OCI-LY3 (cell line): Measurements from ENCODE around the gene FYN.

Experiments
- H2AFZ ChIP-seq: fragments of 200-600, 300-600 bp; shearing (Covaris generic); 2 replicates; pipeline ENCODE4 v1.6.0; 2014; ENCODE audit warnings: antibody characterized with exemption, low read depth, low read length
- H3K27ac ChIP-seq: fragments of 200-600, 300-600 bp; sonication (generic); 2 replicates; pipeline ENCODE4 v1.5.1; 2014; ENCODE audit warnings: mild to moderate bottlenecking, low read length, moderate library complexity, mixed read lengths
- H3K27me3 ChIP-seq: fragments of 200-600, 300-600 bp; sonication (generic); 2 replicates; pipeline ENCODE4 v1.6.1; 2014; ENCODE audit warnings: low read depth, low read length, mixed read lengths
- H3K36me3 ChIP-seq: fragments of 200-600, 300-600 bp; sonication (generic); replicated peaks from 2 replicates; pipeline ENCODE3; 2014; ENCODE audit warnings: low read depth, low read length, mixed read lengths
- H3K4me1 ChIP-seq: fragments of 300-600, 200-600 bp; sonication (generic); 2 replicates; pipeline ENCODE4 v1.6.1; 2014; ENCODE audit warnings: low read length, mixed read lengths
- H3K4me2 ChIP-seq: fragments of 200-600, 300-600 bp; sonication (generic); 2 replicates; pipeline ENCODE4 v1.6.1; 2014; ENCODE audit warnings: low read length, mixed read lengths
- H3K4me3 ChIP-seq: fragments of 300-600, 200-600 bp; sonication (generic); 2 replicates; pipeline ENCODE4 v1.5.1; 2014; ENCODE audit warnings: antibody characterized with exemption, mild to moderate bottlenecking, low read length, moderate library complexity
- H3K79me2 ChIP-seq: fragments of 300-600, 200-600 bp; shearing (Covaris generic); 2 replicates; pipeline ENCODE4 v1.6.1; 2014; ENCODE audit warnings: mild to moderate bottlenecking, low read length, mixed read lengths
- H3K9ac ChIP-seq: fragments of 300-600, 200-600 bp; shearing (Covaris generic); 2 replicates; pipeline ENCODE4 v1.6.0; 2014; ENCODE audit warnings: mild to moderate bottlenecking, low read length, moderate library complexity
- H3K9me3 ChIP-seq: fragments of 200-600, 300-600 bp; shearing (Covaris generic); 2 replicates; pipeline ENCODE4 v1.6.1; 2014; ENCODE audit warnings: low read length, mixed read lengths; ENCODE audit not compliant: insufficient read depth
- H4K20me1 ChIP-seq: fragments of 200-600, 300-600 bp; sonication (generic); 2 replicates; pipeline ENCODE4 v1.6.1; 2016; ENCODE audit warnings: low read length, mixed read lengths; ENCODE audit not compliant: insufficient read depth
- CTCF ChIP-seq: fragments of 200-600, 300-600 bp; sonication (generic); IDR thresholded peaks from 2 replicates; pipeline ENCODE4 v1.5.1; 2014; ENCODE audit warnings: antibody characterized with exemption, low read length, low read depth
- EZH2phosphoT487 ChIP-seq: fragments of 200-600 bp; shearing (Covaris generic); IDR thresholded peaks from 2 replicates; pipeline ENCODE4 v1.6.1; 2018; ENCODE audit warnings: antibody characterized with exemption, mixed run types, low read depth

FYN gene

DNA sequence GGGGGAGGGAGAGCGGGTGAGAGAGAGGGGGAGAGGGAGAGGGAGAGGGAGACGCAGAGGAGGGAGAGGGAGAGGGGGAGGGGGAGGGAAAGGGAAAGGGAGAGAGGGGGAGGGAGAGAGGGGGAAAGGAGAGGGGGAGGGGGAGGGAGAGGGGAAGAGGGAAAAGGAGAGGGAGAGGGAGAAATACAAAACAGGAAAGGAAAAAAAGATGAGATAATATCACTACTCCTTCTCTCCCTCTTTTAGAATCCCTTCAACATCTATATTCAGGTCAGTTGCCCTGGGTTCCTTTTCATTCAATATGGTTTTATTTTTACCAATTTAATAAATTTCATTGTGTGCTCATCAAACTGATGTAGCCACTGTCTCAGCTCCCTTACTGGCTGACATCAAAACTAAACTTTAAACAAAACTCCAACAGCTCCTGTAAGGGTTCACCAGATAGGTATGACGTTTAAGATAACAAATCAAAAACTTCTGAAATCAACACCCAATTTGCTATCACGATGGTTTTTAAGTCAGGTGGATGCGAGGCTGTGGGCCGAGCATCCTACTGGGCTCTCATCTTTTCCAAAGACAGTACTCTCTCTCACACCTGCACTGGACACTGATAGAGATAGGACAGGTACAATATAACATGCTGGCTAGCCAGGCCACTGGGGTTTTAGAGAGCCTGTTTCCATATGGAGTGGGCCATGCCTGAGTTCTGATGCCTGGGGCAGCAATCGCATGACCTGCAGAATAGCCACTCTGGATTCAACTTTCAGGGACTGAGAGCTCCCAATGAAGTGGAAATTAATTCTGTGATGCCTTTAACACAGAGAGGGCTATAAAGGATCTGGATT lies 99.5 kb downstream of the FYN start:
- Histone ChIP-seq H3K9ac (no peak overlapping the region), H3K27me3 (no peaks in the 10 kb centered on the region), H3K4me2 (no peak overlapping the region), H3K27ac (no peak overlapping the region), H3K36me3 (no peaks in the 10 kb centered on the region), H3K9me3 (no peaks in the 10 kb centered on the region), H3K79me2 (no peaks in the 10 kb centered on the region), H3K4me1 (no peaks in the 10 kb centered on the region), H2AFZ (no peak overlapping the region), H3K4me3 (no peak overlapping the region), H4K20me1 (no peaks in the 10 kb centered on the region)
- TF ChIP-seq EZH2phosphoT487 (no peak), CTCF (no peak)

DNA sequence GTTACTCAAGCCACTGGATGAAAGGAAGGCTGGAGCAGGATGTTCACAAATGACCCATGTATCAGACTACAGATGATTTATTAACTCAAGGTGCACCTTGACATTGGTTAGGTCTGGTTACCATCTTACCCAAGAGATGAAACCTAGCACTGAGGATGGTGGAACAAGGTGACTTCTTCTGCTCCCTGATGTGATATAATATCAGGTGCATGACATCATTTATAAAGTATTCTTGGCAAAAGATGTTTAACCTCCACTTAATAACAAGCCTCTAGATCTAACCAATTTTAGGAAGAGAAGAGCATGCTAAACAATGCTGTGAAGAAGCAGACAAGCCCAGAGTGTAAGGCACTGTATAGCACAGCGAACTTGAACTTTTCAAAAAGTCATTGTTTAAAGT lies 100.9 kb downstream of the FYN start:
- H2AFZ ChIP-seq: no peak overlapping the region
- no peaks in the 10 kb centered on the region for H4K20me1 ChIP-seq
- H3K36me3 ChIP-seq: no peaks in the 10 kb centered on the region
- H3K9ac ChIP-seq: no peak overlapping the region
- no peaks in the 10 kb centered on the region for H3K79me2 ChIP-seq
- no peaks in the 10 kb centered on the region for H3K27me3 ChIP-seq
- H3K27ac ChIP-seq: no peak overlapping the region
- H3K4me1 ChIP-seq: peaks cover 8% of the 10 kb centered on the region
- TF ChIP-seq EZH2phosphoT487 (no peak), CTCF (no peak)
- no peaks in the 10 kb centered on the region for H3K9me3 ChIP-seq
- H3K4me2 ChIP-seq: no peak overlapping the region
- H3K4me3 ChIP-seq: no peak overlapping the region

DNA sequence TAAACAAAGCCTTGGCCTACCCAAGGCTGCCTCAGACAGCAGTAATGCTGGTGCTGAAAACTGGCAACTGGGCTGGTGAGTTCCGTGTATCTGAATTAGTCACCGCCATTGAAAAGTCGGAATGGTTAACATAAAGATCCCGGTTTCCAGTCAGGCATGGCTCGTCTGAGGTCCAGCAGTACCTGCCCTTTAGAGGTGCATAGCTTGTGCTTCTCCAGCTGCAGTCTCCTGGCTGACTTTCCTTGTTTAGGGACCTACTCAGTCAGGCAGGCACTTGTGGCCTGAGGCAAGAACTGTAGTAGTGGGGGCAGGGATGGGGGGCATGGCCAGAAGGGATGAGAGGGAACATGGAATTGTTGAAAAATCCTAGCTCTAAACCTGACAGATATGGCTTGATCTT lies 101.6 kb downstream of the FYN start:
- H3K36me3 ChIP-seq: no peaks in the 10 kb centered on the region
- peaks cover 12% of the 10 kb centered on the region for H3K4me1 ChIP-seq
- H3K27ac ChIP-seq: no peak overlapping the region

GRCh38 chr6:111771094-111771432 lies 102.2 kb downstream of the FYN start:
- peaks cover 12% of the 10 kb centered on the region for H3K4me1 ChIP-seq
- no peak overlapping the region for H3K9ac ChIP-seq

More for the DNA sequence above, 101.6 kb downstream of the FYN start:
- Histone ChIP-seq H2AFZ (no peak overlapping the region), H3K27me3 (no peaks in the 10 kb centered on the region), H3K9ac (no peak overlapping the region), H3K4me2 (no peak overlapping the region), H3K9me3 (no peaks in the 10 kb centered on the region), H3K79me2 (no peaks in the 10 kb centered on the region), H3K4me3 (no peak overlapping the region), H4K20me1 (no peaks in the 10 kb centered on the region)
- TF ChIP-seq EZH2phosphoT487 (no peak), CTCF (no peak)

More at GRCh38 chr6:111771094-111771432, 102.2 kb downstream of the FYN start:
- no peaks in the 10 kb centered on the region for H3K27me3 ChIP-seq
- TF ChIP-seq EZH2phosphoT487 (no peak), CTCF (no peak)
- H4K20me1 ChIP-seq: no peaks in the 10 kb centered on the region
- no peak overlapping the region for H3K4me3 ChIP-seq
- no peak overlapping the region for H3K4me2 ChIP-seq
- no peaks in the 10 kb centered on the region for H3K9me3 ChIP-seq
- no peak overlapping the region for H3K27ac ChIP-seq
- no peaks in the 10 kb centered on the region for H3K79me2 ChIP-seq
- no peaks in the 10 kb centered on the region for H3K36me3 ChIP-seq
- no peak overlapping the region for H2AFZ ChIP-seq
